HFF-Myc (cell line): Measurements from ENCODE around the gene SLC16A11.
A peak's percentile ranks its signal among the peaks of the same experiment; 100 is the strongest.
"Not testable (repeated sequence)": the region's sequence is repeated elsewhere in the genome, so short reads cannot be mapped to it uniquely, and the experiment has no call there.

Experiments
- DNase-seq: peaks from one replicate; pipeline ENCODE4 v3.0.0-alpha.2; 2011; ENCODE audit warnings: low read depth; ENCODE audit errors: extremely low read depth
- H3K4me3 ChIP-seq: replicated peaks from 2 replicates; pipeline ENCODE4 v1.5.1; 2011; ENCODE audit warnings: low read depth, mild to moderate bottlenecking, control low read depth, low read length
- TF ChIP-seq, protein P1 (sequence below): IDR thresholded peaks from 2 replicates; pipeline ENCODE4 v1.5.1; 2012; ENCODE audit warnings: mild to moderate bottlenecking, low read depth, low read length, control low read depth; ENCODE audit errors: missing control alignments

Gene SLC16A11

DNA sequence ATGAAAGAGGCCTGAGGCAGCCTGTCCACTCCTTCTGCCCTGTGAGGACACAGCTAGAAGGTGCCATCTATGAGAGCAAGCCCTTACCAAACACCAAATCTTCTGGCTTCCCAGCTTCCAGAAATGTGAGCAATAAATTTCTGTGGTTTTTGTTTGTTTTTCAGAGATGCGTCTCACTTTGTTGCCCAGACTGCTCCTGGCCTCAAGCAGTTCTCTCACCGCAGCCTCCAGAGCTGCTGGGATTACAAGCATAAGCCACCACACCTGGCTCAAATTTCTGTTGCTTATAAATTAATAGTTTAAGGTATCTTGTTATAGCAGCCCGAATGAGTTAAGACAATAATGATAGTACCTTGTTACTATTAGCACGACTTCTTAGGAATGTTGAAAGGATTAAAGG, 12.5 kb upstream of the SLC16A11 start:
- TF ChIP-seq, protein P1, sequence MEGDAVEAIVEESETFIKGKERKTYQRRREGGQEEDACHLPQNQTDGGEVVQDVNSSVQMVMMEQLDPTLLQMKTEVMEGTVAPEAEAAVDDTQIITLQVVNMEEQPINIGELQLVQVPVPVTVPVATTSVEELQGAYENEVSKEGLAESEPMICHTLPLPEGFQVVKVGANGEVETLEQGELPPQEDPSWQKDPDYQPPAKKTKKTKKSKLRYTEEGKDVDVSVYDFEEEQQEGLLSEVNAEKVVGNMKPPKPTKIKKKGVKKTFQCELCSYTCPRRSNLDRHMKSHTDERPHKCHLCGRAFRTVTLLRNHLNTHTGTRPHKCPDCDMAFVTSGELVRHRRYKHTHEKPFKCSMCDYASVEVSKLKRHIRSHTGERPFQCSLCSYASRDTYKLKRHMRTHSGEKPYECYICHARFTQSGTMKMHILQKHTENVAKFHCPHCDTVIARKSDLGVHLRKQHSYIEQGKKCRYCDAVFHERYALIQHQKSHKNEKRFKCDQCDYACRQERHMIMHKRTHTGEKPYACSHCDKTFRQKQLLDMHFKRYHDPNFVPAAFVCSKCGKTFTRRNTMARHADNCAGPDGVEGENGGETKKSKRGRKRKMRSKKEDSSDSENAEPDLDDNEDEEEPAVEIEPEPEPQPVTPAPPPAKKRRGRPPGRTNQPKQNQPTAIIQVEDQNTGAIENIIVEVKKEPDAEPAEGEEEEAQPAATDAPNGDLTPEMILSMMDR, result no peak
- no peak for DNase-seq
- H3K4me3 ChIP-seq, result no peak overlapping the region

- not testable (repeated sequence) for DNase-seq, H3K4me3 ChIP-seq
Measured at GRCh38 chr17:7050583-7050982, 6.7 kb upstream of the SLC16A11 start.

DNA sequence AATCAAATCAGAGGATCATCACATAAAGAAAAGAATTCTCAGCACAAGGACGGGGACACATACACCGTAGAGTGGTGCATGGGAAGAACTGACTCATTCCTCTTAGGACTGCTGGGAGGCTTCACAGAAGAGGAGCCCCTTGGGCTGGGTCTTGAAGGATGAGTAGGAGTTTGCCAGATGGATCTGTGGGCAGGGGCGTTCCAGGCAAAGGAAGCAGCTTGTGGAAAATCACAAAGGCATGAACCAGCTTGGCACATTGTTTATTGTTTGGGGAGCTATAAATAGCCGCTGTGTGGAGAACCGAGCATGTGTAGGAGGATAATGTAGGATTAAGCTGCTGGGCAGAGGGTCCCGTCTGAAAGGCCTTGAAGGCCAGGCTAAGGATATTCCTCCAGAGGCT, 5.1 kb upstream of the SLC16A11 start:
- TF ChIP-seq, protein P1, result no peak
- no peak overlapping the region for H3K4me3 ChIP-seq
- DNase-seq, result no peak

DNA sequence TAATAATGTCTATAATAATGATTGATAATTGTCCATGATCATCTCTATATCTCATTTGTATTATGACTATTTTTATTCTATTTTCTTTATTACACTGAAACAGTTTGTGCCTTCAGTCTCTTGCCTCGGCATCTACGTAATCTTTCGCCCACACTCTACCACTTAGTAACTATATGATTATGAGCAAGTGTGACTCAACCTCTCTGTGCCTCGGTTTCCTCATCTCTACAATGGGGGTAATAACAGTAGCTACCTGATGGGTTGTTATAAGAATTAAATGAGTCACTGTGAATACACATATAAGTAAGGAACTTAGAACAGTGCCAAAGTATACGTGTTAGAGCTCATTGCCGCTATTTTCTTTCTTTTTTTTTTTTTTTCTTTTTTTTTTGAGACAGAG, 3.7 kb upstream of the SLC16A11 start:
- TF ChIP-seq, protein P1, result no peak
- DNase-seq, result no peak
- no peak overlapping the region for H3K4me3 ChIP-seq

DNA sequence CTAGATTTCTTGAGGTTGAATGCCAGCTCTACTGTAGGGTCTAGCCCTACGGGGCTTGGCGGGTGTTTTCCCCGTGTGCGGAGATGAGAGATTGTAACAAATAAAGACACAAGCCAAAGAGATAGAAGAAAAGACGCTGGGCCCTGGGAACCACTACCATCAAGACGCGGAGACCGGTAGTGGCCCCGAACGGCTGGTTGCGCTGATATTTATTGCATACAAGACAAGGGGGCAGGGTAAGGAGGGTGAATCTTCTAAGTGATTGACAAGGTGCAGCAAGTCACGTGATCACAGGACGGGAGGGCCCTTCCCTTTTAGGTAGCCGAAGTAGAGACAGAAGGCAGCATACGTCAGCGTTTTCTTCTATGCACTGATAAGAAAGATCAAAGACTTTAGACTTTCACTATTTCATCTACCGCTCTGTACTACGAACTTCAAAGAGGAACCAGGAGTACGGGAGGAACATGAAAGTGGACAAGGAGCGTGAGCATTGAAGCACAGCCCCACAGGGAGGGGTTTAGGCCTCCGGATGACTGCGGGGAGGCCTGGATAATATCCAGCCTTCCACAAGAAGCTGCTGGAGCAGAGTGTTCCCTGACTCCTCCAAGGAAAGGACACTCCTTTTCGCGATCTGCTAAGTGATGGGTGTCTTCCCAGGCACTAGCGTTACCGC, 3.0 kb upstream of the SLC16A11 start:
- not testable (repeated sequence) for H3K4me3 ChIP-seq, DNase-seq

GRCh38 chr17:7046127-7046724, 2.3 kb upstream of the SLC16A11 start:
- no peak for DNase-seq
- H3K4me3 ChIP-seq, result no peak overlapping the region
- TF ChIP-seq, protein P1, result no peak

- DNase-seq, result no peak
- TF ChIP-seq, protein P1, result peak; percentile 61
- no peak overlapping the region for H3K4me3 ChIP-seq
Measured at GRCh38 chr17:7045492-7046126, 1.7 kb upstream of the SLC16A11 start.

GRCh38 chr17:7043182-7043496, 753 bp downstream of the SLC16A11 start:
- peak overlapping the region; percentile 22 for H3K4me3 ChIP-seq
- no peak for DNase-seq
- TF ChIP-seq, protein P1, result no peak
